K562 treated with DMSO at 1 percent for 24 hours (cell line): ENCODE data around the gene SEPHS2. TPM values are rescaled to one million over a fixed set of nuclear protein-coding genes. Genes with fewer than 3 reads are reported as not detected.

ENCODE experiments used
- total RNA-seq: library from RNA; unstranded; fragments of 300-600 nt; gene quantifications from 2 replicates; pipeline ENCODE4 v1.2.3, GENCODE V29; 2022; ENCODE audit warnings: low read depth; ENCODE audit not compliant: insufficient read depth

Gene SEPHS2, protein sequence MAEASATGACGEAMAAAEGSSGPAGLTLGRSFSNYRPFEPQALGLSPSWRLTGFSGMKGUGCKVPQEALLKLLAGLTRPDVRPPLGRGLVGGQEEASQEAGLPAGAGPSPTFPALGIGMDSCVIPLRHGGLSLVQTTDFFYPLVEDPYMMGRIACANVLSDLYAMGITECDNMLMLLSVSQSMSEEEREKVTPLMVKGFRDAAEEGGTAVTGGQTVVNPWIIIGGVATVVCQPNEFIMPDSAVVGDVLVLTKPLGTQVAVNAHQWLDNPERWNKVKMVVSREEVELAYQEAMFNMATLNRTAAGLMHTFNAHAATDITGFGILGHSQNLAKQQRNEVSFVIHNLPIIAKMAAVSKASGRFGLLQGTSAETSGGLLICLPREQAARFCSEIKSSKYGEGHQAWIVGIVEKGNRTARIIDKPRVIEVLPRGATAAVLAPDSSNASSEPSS
- 88.1 and 90.4 TPM in 2 replicates for total RNA-seq

DNA sequence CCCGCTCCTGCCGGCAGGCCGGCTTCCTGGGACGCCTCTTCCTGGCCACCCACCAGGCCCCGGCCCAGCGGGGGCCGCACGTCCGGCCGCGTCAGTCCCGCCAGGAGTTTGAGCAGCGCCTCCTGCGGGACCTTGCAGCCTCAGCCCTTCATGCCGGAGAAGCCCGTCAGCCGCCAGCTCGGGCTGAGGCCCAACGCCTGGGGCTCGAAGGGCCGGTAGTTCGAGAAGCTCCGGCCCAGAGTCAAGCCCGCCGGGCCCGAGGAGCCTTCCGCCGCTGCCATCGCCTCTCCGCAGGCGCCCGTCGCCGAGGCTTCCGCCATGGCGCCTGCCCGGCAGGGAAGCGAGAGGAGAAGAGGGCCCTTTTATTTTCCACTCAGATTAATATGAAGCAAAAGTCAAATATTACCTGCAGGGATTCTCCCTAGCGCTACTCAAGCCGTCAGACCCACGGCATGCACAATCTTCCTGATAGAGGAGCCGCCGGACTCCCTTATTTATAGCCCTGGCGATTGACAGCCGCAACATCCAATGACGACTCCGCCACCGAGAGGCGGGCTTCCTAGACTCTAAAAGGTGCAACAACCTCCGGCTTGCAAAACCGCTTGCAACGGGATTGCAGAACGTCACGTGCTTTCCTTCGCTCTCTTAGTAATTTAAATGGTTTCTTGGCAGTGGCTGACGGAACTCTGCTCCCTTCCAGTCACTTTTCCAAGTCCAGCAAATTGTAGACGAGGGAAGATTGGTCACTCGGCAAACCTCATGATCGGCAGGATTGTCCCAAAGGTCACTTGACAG, at the start of gene SEPHS2:
Gene SEPHS2, minus strand, starts transcription at position 467 of the 795 bp plus-strand sequence. Its CDS starts 147 bp downstream, at position 320.

GRCh38 chr16:30472328-30472942, 26.8 kb upstream of the SEPHS2 start, which contains the start of gene ITGAL:
Gene ITGAL (plus strand): TSS chr16:30472742. CDS start chr16:30472838, 96 bp downstream.

GRCh38 chr16:30429678-30430427, 15.8 kb downstream of the SEPHS2 start, which contains the start of gene DCTPP1:
Gene DCTPP1 (minus strand): TSS chr16:30430030. CDS start chr16:30429980, 50 bp downstream.

GRCh38 chr16:30407102-30407803, 38.4 kb downstream of the SEPHS2 start, which contains the start of gene ZNF771:
Gene ZNF771 (plus strand): TSS chr16:30407606. CDS start chr16:30408054, 448 bp downstream.

DNA sequence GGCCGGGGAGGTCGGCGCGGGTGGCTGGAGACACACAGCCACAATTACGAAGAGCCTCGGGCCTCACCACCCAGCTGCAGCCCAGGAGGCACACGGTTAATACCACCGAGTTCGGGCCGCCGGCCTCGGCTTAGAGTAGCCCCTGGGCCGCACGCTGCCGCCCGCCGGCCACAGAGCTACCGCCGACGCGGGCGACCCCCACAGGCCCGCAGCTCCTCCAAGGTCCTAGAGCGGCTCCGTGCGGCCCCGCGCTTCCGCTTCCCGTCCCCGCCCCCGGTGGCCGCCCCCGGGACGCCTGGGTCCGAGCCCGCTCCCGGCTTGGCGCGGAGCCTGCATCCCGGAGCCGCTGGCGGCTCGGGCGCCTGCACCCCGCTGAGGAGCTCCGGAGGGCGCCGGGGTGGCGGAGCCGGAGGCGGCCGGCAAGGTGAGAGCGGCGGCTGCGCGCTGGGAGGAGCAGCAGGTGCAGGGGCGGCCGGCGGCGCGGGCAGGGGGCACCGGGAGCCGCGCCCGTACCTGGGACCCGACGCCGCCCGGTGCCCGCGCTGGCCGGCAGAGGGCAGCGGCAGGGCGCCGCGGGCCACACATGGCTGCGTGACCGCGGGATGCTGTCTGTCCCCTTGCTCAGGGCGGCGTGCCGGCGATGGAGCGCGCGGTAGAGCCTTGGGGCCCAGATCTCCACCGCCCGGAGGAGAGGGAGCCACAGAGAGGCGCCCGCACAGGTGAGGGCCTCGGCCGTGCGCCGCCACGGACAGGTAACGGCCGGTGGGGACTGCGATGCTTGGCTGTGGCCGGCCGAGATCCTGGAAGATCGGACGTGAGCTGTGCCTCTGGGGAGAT, 50.3 kb downstream of the SEPHS2 start, which contains the start of gene ZNF48:
Gene ZNF48, plus strand, starts transcription at position 266 of the 837 bp plus-strand sequence. Its CDS starts 375 bp downstream, at position 641.

Other genes with a start within 250 kb of the SEPHS2 start
- 4.1 TPM in 1 of 2 replicates, not detected in the other for gene SULT1A3, start 246.6 kb downstream of the SEPHS2 start, total RNA-seq
- 0.41 and 1.0 TPM in 2 replicates for gene NPIPB13, start 197.4 kb downstream of the SEPHS2 start, total RNA-seq
- gene CD2BP2, start 90.6 kb downstream of the SEPHS2 start, total RNA-seq = 40.1 and 42.1 TPM in 2 replicates
- gene TBC1D10B, start 75.4 kb downstream of the SEPHS2 start, total RNA-seq = 78.2 and 80.1 TPM in 2 replicates
- gene MYL11, start 71.1 kb downstream of the SEPHS2 start, total RNA-seq = 0.90 TPM in 1 of 2 replicates, not detected in the other
- 2.6 TPM in 2 replicates for gene SEPTIN1, start 63.3 kb downstream of the SEPHS2 start, total RNA-seq
- 11.8 and 12.2 TPM in 2 replicates for gene ZNF48, start 50.5 kb downstream of the SEPHS2 start, total RNA-seq
- 22.0 and 26.2 TPM in 2 replicates for gene ZNF771, start 38.3 kb downstream of the SEPHS2 start, total RNA-seq
- 66.8 and 67.1 TPM in 2 replicates for gene DCTPP1, start 15.8 kb downstream of the SEPHS2 start, total RNA-seq
- not detected in 2 replicates for gene ITGAL, start 26.9 kb upstream of the SEPHS2 start, total RNA-seq
- gene ZNF768, start 80.7 kb upstream of the SEPHS2 start, total RNA-seq = 79.0 and 80.1 TPM in 2 replicates
- 4.0 and 5.9 TPM in 2 replicates for gene ZNF747, start 89.0 kb upstream of the SEPHS2 start, total RNA-seq
- gene ZNF764, start 112.5 kb upstream of the SEPHS2 start, total RNA-seq = 11.6 and 14.7 TPM in 2 replicates
- gene ZNF688, start 125.8 kb upstream of the SEPHS2 start, total RNA-seq = 11.1 and 12.9 TPM in 2 replicates
- 4.4 and 5.6 TPM in 2 replicates for gene ZNF785, start 139.8 kb upstream of the SEPHS2 start, total RNA-seq
- gene ZNF689, start 164.5 kb upstream of the SEPHS2 start, total RNA-seq = 12.7 and 15.4 TPM in 2 replicates
- gene PRR14, start 205.1 kb upstream of the SEPHS2 start, total RNA-seq = 66.5 and 87.0 TPM in 2 replicates
- gene FBRS, start 212.6 kb upstream of the SEPHS2 start, total RNA-seq = 64.4 and 71.6 TPM in 2 replicates